HG02678 (cell line): ENCODE data around the gene TMEM185B.
"Not testable (repeated sequence)": the region's sequence is repeated elsewhere in the genome, so short reads cannot be mapped to it uniquely, and the experiment has no call there.

Experiments used
- ATAC-seq: cut with Tn5 transposase; IDR thresholded peaks from one replicate; pipeline ENCODE4 v1.9.1; 2021; ENCODE audit warnings: mild to moderate bottlenecking, moderate library complexity; ENCODE audit not compliant: unreplicated experiment

The TMEM185B gene

GRCh38 chr2:120235158-120235557, 12.0 kb upstream of the TMEM185B start:
- ATAC-seq: not testable (repeated sequence)

- ATAC-seq: no peak
Observed at GRCh38 chr2:120233292-120233691, 10.1 kb upstream of the TMEM185B start.

GRCh38 chr2:120231974-120232635, 8.9 kb upstream of the TMEM185B start:
- peak; percentile 91 for ATAC-seq

GRCh38 chr2:120231564-120231973, 8.4 kb upstream of the TMEM185B start:
- ATAC-seq: peak; percentile 11

GRCh38 chr2:120230515-120231471, 7.6 kb upstream of the TMEM185B start:
- ATAC-seq: no peak

DNA sequence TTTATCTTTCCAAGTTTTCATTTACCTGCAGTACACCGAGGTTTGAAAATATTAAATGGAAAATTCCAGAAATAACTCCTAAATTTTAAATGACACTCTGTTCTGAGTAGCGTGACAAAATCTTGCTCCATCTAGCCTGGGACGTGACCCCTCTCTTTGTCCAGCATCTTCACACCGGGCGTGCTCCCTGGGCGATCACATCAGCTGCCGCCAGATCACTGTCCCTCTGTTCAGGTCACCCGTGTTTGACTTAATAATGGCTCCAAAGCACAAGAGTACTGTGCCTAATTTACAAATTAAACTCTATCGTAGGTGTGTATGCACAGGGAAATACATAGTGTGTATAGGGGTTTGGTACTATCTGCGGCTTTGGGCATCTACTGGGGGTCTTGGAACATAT, 6.1 kb upstream of the TMEM185B start:
- no peak for ATAC-seq

DNA sequence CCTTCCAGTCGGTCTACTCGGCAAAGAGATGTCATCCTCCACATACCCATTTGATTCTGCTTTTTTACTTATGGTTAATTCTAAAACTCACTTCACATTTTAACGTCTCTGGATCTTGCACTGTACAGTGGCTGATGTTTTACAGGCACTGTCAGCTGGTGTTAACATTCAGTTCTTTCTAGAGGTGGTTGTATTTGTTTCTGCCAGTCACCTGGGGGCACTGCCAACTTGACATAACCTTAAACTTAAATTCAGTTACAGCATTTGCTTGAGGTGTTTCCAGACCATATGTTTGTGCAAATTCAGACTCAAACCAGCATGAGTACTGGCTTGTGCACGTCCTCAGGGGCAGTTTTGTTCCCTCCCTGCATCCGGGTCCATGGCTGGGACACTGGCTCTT, 5.3 kb upstream of the TMEM185B start:
- ATAC-seq: no peak

GRCh38 chr2:120227111-120227991, 4.2 kb upstream of the TMEM185B start:
- no peak for ATAC-seq

DNA sequence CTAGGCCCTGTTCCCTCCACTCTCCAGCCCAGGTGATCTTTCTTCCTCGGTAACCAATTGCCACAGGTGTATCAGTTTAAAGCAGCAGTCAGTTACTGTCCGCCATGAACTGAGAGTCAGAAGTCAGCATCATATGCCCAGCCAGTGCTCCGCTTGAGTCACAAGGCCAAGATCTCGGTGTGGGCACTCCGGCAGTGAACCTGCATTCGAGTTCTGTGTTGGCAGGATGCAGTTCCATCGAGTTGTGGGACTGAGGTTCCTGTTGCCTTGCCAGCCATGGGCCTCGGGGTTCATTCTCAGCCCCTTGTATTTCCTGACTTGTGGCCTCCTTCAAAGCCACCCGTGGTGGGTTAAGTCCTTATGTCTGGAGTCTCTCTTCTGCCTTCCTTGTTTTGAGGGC, 3.1 kb upstream of the TMEM185B start:
- ATAC-seq: no peak

DNA sequence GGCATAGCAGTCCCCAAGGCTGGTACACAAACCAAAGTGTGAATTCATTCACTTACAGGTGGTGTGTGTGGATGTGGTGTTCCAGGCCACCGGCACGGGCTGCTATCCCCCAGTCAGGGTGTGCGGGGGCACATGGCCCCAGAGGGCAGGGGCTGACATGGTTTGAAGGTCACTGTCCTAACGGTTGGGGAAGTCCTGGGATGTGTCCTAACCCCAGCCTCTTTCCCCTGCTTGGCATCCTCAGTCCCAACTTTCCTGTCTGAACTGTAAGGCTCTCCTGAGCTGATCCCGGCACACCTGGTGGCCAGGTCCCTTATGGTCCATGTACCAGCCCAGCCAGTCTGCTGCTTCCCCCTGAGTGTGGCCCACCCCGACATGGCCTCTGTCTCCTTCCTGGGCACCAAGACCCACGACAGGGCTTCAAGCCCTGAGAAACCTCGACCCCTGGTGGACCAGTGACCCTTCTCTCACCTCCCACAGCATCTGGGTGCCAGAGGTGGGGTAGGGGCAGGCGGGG, 2.4 kb upstream of the TMEM185B start:
- no peak for ATAC-seq

DNA sequence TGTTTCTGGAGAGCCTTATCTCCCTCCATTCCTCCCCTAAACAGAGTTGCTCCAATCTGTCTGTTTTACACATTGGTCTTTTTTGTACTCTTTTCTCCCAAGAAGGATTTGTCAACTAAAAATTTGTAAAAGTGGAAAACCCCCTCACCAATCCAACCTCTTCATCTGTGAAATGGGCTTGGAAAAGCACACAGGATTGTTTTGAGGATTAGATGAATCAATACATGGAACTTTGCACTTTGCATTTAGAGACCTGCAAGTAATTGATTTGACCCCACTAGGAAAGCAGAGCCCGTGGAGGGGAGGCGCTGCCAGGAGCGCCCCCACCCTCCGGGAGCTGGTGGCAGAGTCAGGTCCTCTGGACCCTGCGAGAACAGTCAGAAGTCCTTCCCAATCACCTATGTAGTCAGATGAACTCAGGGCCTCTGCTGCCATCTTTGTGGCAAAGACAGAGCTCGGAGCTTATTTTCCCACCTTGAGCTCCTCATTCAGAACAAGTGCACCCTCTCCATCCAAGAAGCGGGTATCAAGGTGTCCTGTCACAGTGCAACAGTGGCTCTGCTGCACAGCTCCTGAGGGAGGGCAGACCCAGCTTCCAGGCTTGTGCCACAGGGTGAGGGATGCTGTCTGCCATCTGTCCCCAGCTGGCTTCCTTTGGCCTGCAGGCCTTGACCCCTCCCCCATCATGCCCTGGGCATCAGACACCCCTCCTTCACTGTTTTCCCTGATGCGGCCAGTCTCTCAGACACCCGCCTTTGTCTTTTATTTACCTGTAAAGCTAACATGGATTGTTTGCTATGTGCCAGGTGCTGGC, 1.7 kb upstream of the TMEM185B start:
- no peak for ATAC-seq

DNA sequence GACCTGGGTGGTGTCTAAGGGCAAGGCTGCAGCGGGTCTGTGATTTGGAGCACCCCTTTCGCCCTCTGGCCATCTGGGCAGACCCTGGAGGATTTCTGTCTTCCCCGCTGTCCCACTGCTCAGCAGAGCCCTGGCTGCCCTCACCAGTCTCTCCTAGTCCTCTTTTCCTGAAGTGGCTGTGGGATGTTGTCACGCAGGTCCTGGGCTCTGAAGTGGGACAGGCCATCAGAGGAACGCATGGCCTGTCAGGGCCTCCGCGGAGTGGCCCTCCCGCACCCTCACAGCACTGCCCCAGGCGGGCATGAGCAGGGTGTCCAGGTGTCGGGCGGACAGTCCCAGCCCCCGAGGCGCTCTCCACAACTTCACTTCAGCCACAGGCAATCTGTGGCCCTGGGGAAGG, 1.1 kb upstream of the TMEM185B start:
- ATAC-seq: no peak

DNA sequence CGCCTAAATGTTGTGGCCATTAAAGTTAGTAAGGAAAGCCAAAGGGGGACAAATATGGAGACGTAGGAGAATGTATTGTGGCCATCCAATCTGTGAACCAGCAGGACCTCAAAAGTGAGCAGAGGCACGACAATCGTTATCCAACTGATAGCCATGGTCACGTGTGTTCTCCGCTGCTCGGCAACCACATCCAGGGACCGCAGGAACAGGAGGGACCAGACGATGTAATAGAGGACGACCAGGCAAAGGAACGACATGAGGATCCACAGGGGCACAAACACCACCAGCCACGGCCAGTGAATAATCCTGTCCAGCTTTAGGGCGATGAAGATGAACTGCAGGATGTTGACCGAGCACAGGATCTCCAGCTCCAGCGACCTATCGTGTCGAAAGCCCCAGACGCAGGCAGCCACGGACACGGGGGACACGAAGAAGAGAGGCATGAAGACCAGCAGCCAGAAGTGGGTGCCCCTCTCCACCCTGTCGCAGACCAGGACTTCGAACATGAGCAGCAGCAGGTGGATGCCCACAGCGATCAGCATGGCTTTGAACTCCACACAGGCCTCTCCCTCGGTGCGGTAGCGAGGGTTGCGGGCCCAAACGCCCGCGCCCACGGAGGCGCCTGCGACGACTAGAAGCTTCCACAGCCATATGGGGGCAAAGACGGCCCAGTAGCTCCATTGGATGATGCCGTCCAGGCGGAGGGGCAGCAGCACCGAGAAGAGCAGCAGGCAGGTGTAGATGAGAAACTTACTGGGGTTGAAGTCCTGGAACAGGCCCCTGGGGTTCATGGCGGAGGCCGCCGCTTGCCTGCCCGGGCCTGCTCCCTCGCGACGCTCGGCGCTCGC, 790 bp downstream of the TMEM185B start:
- no peak for ATAC-seq

DNA sequence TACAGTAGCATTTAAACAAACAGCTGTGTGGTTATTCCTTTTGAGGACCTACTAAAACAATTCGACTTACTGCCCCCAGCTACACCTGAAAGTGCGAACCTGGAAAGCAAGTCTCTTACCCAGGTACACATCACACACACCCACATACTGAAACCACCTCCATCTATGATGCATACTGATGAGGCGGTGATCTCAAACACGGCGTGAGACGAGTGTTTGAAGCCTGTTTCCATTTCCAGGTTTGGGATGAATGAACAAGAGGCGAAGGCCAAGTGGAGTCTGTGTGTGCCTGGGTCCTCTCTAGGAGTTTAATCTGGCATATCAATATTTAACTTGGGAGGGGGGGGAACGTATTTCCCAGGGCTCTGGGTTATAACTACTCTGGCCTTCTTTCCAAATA, 1.6 kb downstream of the TMEM185B start:
- ATAC-seq: no peak

- ATAC-seq: no peak
Observed at GRCh38 chr2:120220756-120221155, 2.4 kb downstream of the TMEM185B start.

DNA sequence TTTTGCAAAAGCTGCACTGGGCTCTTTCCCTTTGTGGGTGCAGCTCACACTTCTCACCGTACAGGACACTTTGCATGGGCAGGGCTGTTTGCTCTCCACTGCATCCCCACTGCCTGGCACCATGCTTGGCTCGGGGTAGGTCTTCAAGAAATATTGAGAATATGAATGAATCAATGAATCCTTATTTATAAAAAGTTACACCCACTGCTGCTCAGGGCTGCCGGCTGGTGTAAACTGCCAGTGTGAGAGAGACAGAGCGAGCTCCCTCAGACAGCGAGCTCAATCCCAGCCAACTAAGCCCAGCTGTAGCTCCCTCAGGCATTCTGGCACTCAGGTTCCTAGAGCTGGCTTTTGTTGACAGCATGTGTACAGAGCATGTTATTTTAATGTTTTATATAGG, 3.4 kb downstream of the TMEM185B start:
- no peak for ATAC-seq

- no peak for ATAC-seq
Observed at GRCh38 chr2:120219291-120219690, 3.9 kb downstream of the TMEM185B start.

DNA sequence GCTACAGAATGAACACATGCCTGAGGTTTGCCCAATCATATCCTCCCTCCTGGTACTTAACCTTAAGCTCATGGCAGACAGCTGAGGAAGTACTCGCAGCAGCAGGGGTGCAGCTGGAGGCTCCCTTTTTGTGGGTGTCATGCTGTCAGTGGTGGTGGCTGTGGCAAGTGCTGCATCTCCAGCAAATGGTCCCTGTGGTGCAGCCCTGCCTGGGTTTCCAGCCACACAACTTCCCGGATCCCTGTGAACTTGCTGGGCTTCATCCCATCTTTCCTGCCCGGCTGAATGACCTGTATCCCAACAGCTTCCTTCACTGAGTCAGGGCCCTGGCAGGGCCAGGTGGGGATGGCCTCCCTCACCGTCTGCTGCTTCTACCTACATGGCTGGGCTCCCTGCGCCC, 5.0 kb downstream of the TMEM185B start:
- ATAC-seq: no peak

- no peak for ATAC-seq
Observed at GRCh38 chr2:120210270-120210693, 12.9 kb downstream of the TMEM185B start.
